H1 (cell line): Measurements from ENCODE around the gene SCN7A. TPM values are rescaled to one million over a fixed set of nuclear protein-coding genes. Genes with fewer than 3 reads are reported as not detected.

Experiments used
- CTCF ChIA-PET: fragments of 300-600 bp; sonication (Branson Sonifier 250); formaldehyde crosslinking; loops from one replicate; lab custom pipeline; 2021; ENCODE audit not compliant: partially characterized antibody; lab: Charles Lee
- POLR2A ChIA-PET: fragments of 300-600 bp; sonication (Branson Sonifier 250); formaldehyde crosslinking; loops from one replicate; lab custom pipeline; 2021; ENCODE audit warnings: inconsistent platforms; ENCODE audit not compliant: partially characterized antibody; lab: Charles Lee
- DNase-seq, 2 experiments: peaks; one replicate each; pipeline versions ENCODE4 v3.0.0 to v3.0.0-alpha.2; 2010 to 2022; ENCODE audit warnings: low spot score in 2 of 2, low read depth in 1 of 2, mixed read lengths in 1 of 2
- FAIRE-seq: peaks from 2 replicates; lab custom pipeline; 2011; peaks lifted over from hg19 to GRCh38; lab: Jason Lieb, UNC
- H2AFZ ChIP-seq: 2 replicates; pipeline ENCODE4 v1.8.1; 2012; ENCODE audit warnings: low read length, inconsistent platforms
- H2AK5ac ChIP-seq: 2 replicates; pipeline ENCODE4 v1.6.1; 2013; ENCODE audit warnings: low read depth, low read length
- H2BK120ac ChIP-seq: replicated peaks from 2 replicates; pipeline ENCODE3; 2013; ENCODE audit warnings: low read depth, low read length, inconsistent platforms
- H2BK12ac ChIP-seq: 2 replicates; pipeline ENCODE4 v1.6.1; 2013; ENCODE audit warnings: low read depth, low read length
- H2BK15ac ChIP-seq: 2 replicates; pipeline ENCODE4 v1.6.1; 2013; ENCODE audit warnings: low read length
- H2BK20ac ChIP-seq: 2 replicates; pipeline ENCODE4 v1.6.1; 2013; ENCODE audit warnings: low read length
- H2BK5ac ChIP-seq: 2 replicates; pipeline ENCODE4 v1.6.1; 2013; ENCODE audit warnings: low read depth, low read length
- H3K14ac ChIP-seq: 2 replicates; pipeline ENCODE4 v1.6.1; 2013; ENCODE audit warnings: inconsistent platforms; ENCODE audit not compliant: insufficient read length
- H3K18ac ChIP-seq: 2 replicates; pipeline ENCODE4 v1.6.1; 2013; ENCODE audit warnings: low read length; ENCODE audit errors: extremely low read depth
- H3K23ac ChIP-seq: 2 replicates; pipeline ENCODE4 v1.6.1; 2013; ENCODE audit warnings: inconsistent platforms; ENCODE audit not compliant: insufficient read length
- H3K23me2 ChIP-seq: 2 replicates; pipeline ENCODE4 v1.6.1; 2013; ENCODE audit warnings: low read depth, low read length
- H3K27ac ChIP-seq: 2 replicates; pipeline ENCODE4 v1.6.1; 2011; ENCODE audit warnings: low read depth, low read length, inconsistent platforms
- H3K27me3 ChIP-seq, 4 experiments: replicated peaks in 1 of 4; 1 replicate in 1 of 4; 2 replicates in 3 of 4; pipeline versions ENCODE4 v1.6.1 to v1.8.1; 2011 to 2013; ENCODE audit warnings: low read length in 3 of 4, mild to moderate bottlenecking in 3 of 4, inconsistent platforms in 2 of 4, mixed read lengths in 2 of 4, moderate library complexity in 1 of 4; ENCODE audit not compliant: control insufficient read depth in 3 of 4, insufficient read depth in 3 of 4; ENCODE audit errors: extremely low read depth in 1 of 4
- H3K36me3 ChIP-seq, 4 experiments: 2 replicates each; pipeline versions ENCODE4 v1.6.1 to v1.8.1; 2011 to 2013; ENCODE audit warnings: mild to moderate bottlenecking in 4 of 4, low read length in 3 of 4, moderate library complexity in 2 of 4, control low read depth in 1 of 4, inconsistent platforms in 1 of 4; ENCODE audit not compliant: insufficient read depth in 4 of 4, control insufficient read depth in 2 of 4
- H3K4ac ChIP-seq: replicated peaks from 2 replicates; pipeline ENCODE3; 2013; ENCODE audit warnings: low read length, low read depth, mixed read lengths, inconsistent platforms; ENCODE audit not compliant: insufficient read length
- H3K4me1 ChIP-seq, 4 experiments: replicated peaks in 1 of 4; 1 replicate in 1 of 4; 2 replicates in 3 of 4; pipeline versions ENCODE4 v1.6.1 to v1.8.1; 2011 to 2013; ENCODE audit warnings: low read length in 3 of 4, inconsistent platforms in 2 of 4, mixed read lengths in 1 of 4; ENCODE audit not compliant: insufficient read depth in 4 of 4, control insufficient read depth in 3 of 4
- H3K4me2 ChIP-seq, 2 experiments: 2 replicates each; pipeline versions ENCODE4 v1.6.1 to v1.8.1; 2011 to 2013; ENCODE audit warnings: low read depth in 2 of 2, low read length in 2 of 2, control low read depth in 1 of 2, inconsistent platforms in 1 of 2, mild to moderate bottlenecking in 1 of 2; ENCODE audit not compliant: insufficient read depth in 1 of 2
- H3K4me3 ChIP-seq, 4 experiments: fragments of 200-600, 300-600 bp in 1 of 4; sonication (generic), shearing (Covaris generic), sonication (Bioruptor Twin) in 1 of 4; 2 replicates each; pipeline versions ENCODE4 v1.5.1 to v1.8.1; 2011 to 2016; ENCODE audit warnings: low read length in 4 of 4, low read depth in 3 of 4, control low read depth in 2 of 4, inconsistent platforms in 2 of 4, mild to moderate bottlenecking in 2 of 4, mixed read lengths in 1 of 4, moderate library complexity in 1 of 4; ENCODE audit not compliant: insufficient read depth in 2 of 4; ENCODE audit errors: extremely low read depth in 1 of 4
- H3K56ac ChIP-seq: replicated peaks from 2 replicates; pipeline ENCODE3; 2013; ENCODE audit warnings: low read depth, mild to moderate bottlenecking, mixed read lengths, low read length, inconsistent platforms; ENCODE audit not compliant: insufficient read length
- H3K79me1 ChIP-seq: 2 replicates; pipeline ENCODE4 v1.6.1; 2013; ENCODE audit warnings: low read depth, low read length, control low read depth
- H3K79me2 ChIP-seq, 2 experiments: 2 replicates each; pipeline versions ENCODE4 v1.6.1 to v1.8.1; 2012 to 2013; ENCODE audit warnings: low read length in 2 of 2, mild to moderate bottlenecking in 2 of 2, inconsistent platforms in 1 of 2; ENCODE audit not compliant: insufficient read depth in 2 of 2, control insufficient read depth in 1 of 2
- H3K9ac ChIP-seq, 4 experiments: replicated peaks in 1 of 4; 1 replicate in 1 of 4; 2 replicates in 3 of 4; pipeline versions ENCODE4 v1.6.1 to v1.8.1; 2011 to 2013; ENCODE audit warnings: low read depth in 3 of 4, low read length in 3 of 4, control low read depth in 2 of 4, mild to moderate bottlenecking in 2 of 4, moderate library complexity in 2 of 4, inconsistent platforms in 1 of 4; ENCODE audit errors: extremely low read depth in 1 of 4
- H3K9me3 ChIP-seq, 2 experiments: 2 replicates each; pipeline versions ENCODE4 v1.6.1 to v1.8.1; 2012 to 2013; ENCODE audit warnings: mild to moderate bottlenecking in 2 of 2, moderate library complexity in 2 of 2, control low read depth in 1 of 2, inconsistent platforms in 1 of 2, low read depth in 1 of 2, low read length in 1 of 2, mixed read lengths in 1 of 2; ENCODE audit not compliant: insufficient read depth in 2 of 2
- H4K20me1 ChIP-seq, 2 experiments: replicated peaks in 1 of 2; 2 replicates each; pipeline versions ENCODE3 to v1.8.1; 2011 to 2013; ENCODE audit warnings: inconsistent platforms in 2 of 2, low read length in 2 of 2, mild to moderate bottlenecking in 1 of 2; ENCODE audit not compliant: insufficient read depth in 2 of 2, control insufficient read depth in 1 of 2
- H4K5ac ChIP-seq: 2 replicates; pipeline ENCODE4 v1.6.1; 2013; ENCODE audit warnings: low read length, low read depth, mixed read lengths, inconsistent platforms; ENCODE audit not compliant: insufficient read length
- H4K8ac ChIP-seq: 2 replicates; pipeline ENCODE4 v1.8.0; 2013; ENCODE audit warnings: mild to moderate bottlenecking, moderate library complexity, low read length, inconsistent platforms; ENCODE audit not compliant: insufficient read depth; ENCODE audit errors: extremely low read depth
- H4K91ac ChIP-seq: replicated peaks from 2 replicates; pipeline ENCODE3; 2013; ENCODE audit warnings: low read length, mixed read lengths, inconsistent platforms; ENCODE audit not compliant: insufficient read length
- BRCA1 ChIP-seq: IDR thresholded peaks from 2 replicates; pipeline ENCODE4 v1.6.1; 2012; ENCODE audit warnings: low read depth, low read length, improper control_type of control experiment
- CTBP2 ChIP-seq: IDR thresholded peaks from 2 replicates; pipeline ENCODE4 v1.7.0; 2011; ENCODE audit warnings: borderline replicate concordance, mild to moderate bottlenecking, moderate library complexity, mixed read lengths, low read length; ENCODE audit not compliant: insufficient read depth, insufficient read length
- CTCF ChIP-seq, 3 experiments: IDR thresholded peaks; 1 replicate in 2 of 3; 2 replicates in 1 of 3; pipeline versions ENCODE4 v1.5.1 to v1.6.1; 2011; ENCODE audit warnings: low read length in 3 of 3, mild to moderate bottlenecking in 3 of 3, inconsistent platforms in 2 of 3, low read depth in 1 of 3, moderate library complexity in 1 of 3; ENCODE audit not compliant: insufficient read depth in 1 of 3; ENCODE audit errors: control extremely low read depth in 1 of 3
- POLR2AphosphoS5 ChIP-seq: IDR thresholded peaks from 2 replicates; pipeline ENCODE4 v1.6.1; 2011; ENCODE audit warnings: low read depth, low read length
- RAD21 ChIP-seq, 2 experiments: IDR thresholded peaks in 1 of 2; conservative IDR thresholded peaks in 1 of 2; 2 replicates each; pipeline ENCODE4 v1.6.1; 2011; ENCODE audit warnings: low read depth in 2 of 2, low read length in 2 of 2, improper control_type of control experiment in 1 of 2, inconsistent platforms in 1 of 2, mild to moderate bottlenecking in 1 of 2, moderate library complexity in 1 of 2
- RBBP5 ChIP-seq: IDR thresholded peaks from 2 replicates; pipeline ENCODE4 v1.7.1; 2012; ENCODE audit warnings: low read depth, mild to moderate bottlenecking, inconsistent platforms, low read length, moderate library complexity, borderline replicate concordance
- SIN3A ChIP-seq, 2 experiments: IDR thresholded peaks in 1 of 2; conservative IDR thresholded peaks in 1 of 2; 2 replicates each; pipeline ENCODE4 v1.6.1; 2011 to 2012; ENCODE audit warnings: low read length in 2 of 2, improper control_type of control experiment in 1 of 2, low read depth in 1 of 2, mild to moderate bottlenecking in 1 of 2
- SP2 ChIP-seq: IDR thresholded peaks from 2 replicates; pipeline ENCODE4 v1.6.1; 2012; ENCODE audit warnings: mild to moderate bottlenecking, low read length, inconsistent platforms
- SUZ12 ChIP-seq: fragments of 200-600 bp; sonication (generic); IDR thresholded peaks from 2 replicates; pipeline ENCODE4 v1.6.1; 2012; ENCODE audit warnings: mild to moderate bottlenecking, inconsistent platforms, low read length, moderate library complexity, mixed read lengths
- TCF12 ChIP-seq: IDR thresholded peaks from 2 replicates; pipeline ENCODE4 v1.6.1; 2011; ENCODE audit warnings: low read depth, mild to moderate bottlenecking, low read length
- WGBS, 2 experiments: shearing (Covaris generic) in 1 of 2; methylation state at CpG; one replicate each; pipeline versions ENCODE4 v1.1.6 to v1.1.7; 2013 to 2015; ENCODE audit warnings: low lambda C conversion rate in 2 of 2, mixed read lengths in 2 of 2, inconsistent platforms in 1 of 2, low coverage in 1 of 2, missing lambda C conversion rate in 1 of 2; ENCODE audit not compliant: insufficient replicate concordance in 2 of 2, insufficient coverage in 1 of 2, insufficient read length in 1 of 2; ENCODE audit errors: extremely low coverage in 1 of 2, missing lambda C conversion rate in 1 of 2; 5-methylcytosine and 5-hydroxymethylcytosine counted together
- polyA plus RNA-seq, 7 experiments: library from polyadenylated mRNA; depleted of rRNA in 3 of 7; stranded (reverse) in 5 of 7; unstranded in 2 of 7; fragments of >200 nt in 5 of 7; fragments of 200-250 nt in 2 of 7; gene quantifications; 1 replicate in 5 of 7; 2 replicates in 1 of 7; 4 replicates in 1 of 7; pipeline versions ENCODE4 v1.2.1 to v1.2.3, GENCODE V29; 2011 to 2013; ENCODE audit warnings: missing spikeins in 2 of 7, mixed read lengths in 2 of 7
- total RNA-seq: library from RNA; stranded (reverse); fragmentation: NEBNext Ultra II Directional; extraction: Animal tissue kit (Norgen Biotek cat#: 25700); gene quantifications from 2 replicates; pipeline ENCODE4 v1.2.1, GENCODE V29; 2021

Gene SCN7A
- total and polyA plus RNA-seq, 2 of the 8 experiments (the other 6 are each of a cell fraction or from before 2014, with no cell fraction given) = 0.09 to 0.19 TPM

GRCh38 chr2:166516712-166517303 is 22.8 kb upstream of the SCN7A start:
- FAIRE-seq (peak; percentile 32), DNase-seq (peak in 1 of 2 experiments; percentile 45)
- no peak overlapping the region for H2BK20ac ChIP-seq
- no peak overlapping the region for H4K5ac ChIP-seq
- no peak overlapping the region for H2BK120ac ChIP-seq
- no peak overlapping the region for H3K14ac ChIP-seq
- H2BK15ac ChIP-seq = no peak overlapping the region
- H3K18ac ChIP-seq = no peak overlapping the region
- 13% methylated on average over 2 of the region's 2 CpGs; no CpG with 5 or more reads in 1 of the 2 experiments for WGBS, 2 experiments
- H3K79me2 ChIP-seq = no peaks in the 10 kb centered on the region
- H3K4me3 ChIP-seq = no peak overlapping the region
- no peak overlapping the region for H3K9ac ChIP-seq
- H3K79me1 ChIP-seq = no peaks in the 10 kb centered on the region
- no peak overlapping the region for H3K4ac ChIP-seq
- no peak overlapping the region for H3K27ac ChIP-seq
- no peak overlapping the region for H3K4me2 ChIP-seq
- H2BK5ac ChIP-seq = no peak overlapping the region
- no peak for TF ChIP-seq POLR2AphosphoS5
- no peak for TF ChIP-seq CTBP2
- no peak for TF ChIP-seq SP2
- no peak for TF ChIP-seq BRCA1
- no peak for TF ChIP-seq SIN3A (conservative IDR thresholded peaks at IDR 0.05 in 1 of 2, IDR thresholded peaks at IDR 0.05 in 1 of 2; ENCODE audit: low read depth in 1 of 2, low read length in 2 of 2)
- peak in 2 of 3 experiments; percentile 51 to 61; a peak in 3 of 4 replicates for TF ChIP-seq CTCF (IDR thresholded peaks at IDR 0.05; ENCODE audit: control extremely low read depth in 1 of 3, insufficient read depth in 1 of 3, low read depth in 1 of 3, low read length in 3 of 3)
- no peak for TF ChIP-seq TCF12
- no peak for TF ChIP-seq RBBP5
- TF ChIP-seq RAD21 (IDR thresholded peaks at IDR 0.05 in 1 of 2, conservative IDR thresholded peaks at IDR 0.05 in 1 of 2; ENCODE audit: low read depth in 2 of 2, low read length in 2 of 2) = peak; percentile 67 to 68
- no peak for TF ChIP-seq SUZ12
- H4K20me1 ChIP-seq = no peaks in the 10 kb centered on the region
- no peak overlapping the region for H2AK5ac ChIP-seq
- no peak overlapping the region for H4K8ac ChIP-seq
- no peak overlapping the region for H3K23ac ChIP-seq
- POLR2A ChIA-PET = no interaction called here
- H2AFZ ChIP-seq = no peak overlapping the region
- H3K36me3 ChIP-seq = no peaks in the 10 kb centered on the region
- peaks cover 0 to 4% (median 0%) of the 10 kb centered on the region in 4 experiments; a peak in 1 of 7 replicates for H3K4me1 ChIP-seq
- H3K9me3 ChIP-seq = no peaks in the 10 kb centered on the region
- H3K27me3 ChIP-seq = no peaks in the 10 kb centered on the region
- no peak overlapping the region for H3K56ac ChIP-seq
- H2BK12ac ChIP-seq = no peak overlapping the region
- H3K23me2 ChIP-seq = no peaks in the 10 kb centered on the region
- CTCF ChIA-PET = interaction anchor here (0.7 to 2.2 kb wide), 24 partner anchors 8 to 336 kb away, joined by 3 to 9 read pairs (median 3); no protein-coding TSS in a partner anchor
- no peak overlapping the region for H4K91ac ChIP-seq
